ENCODE data around the gene GABRP.
"Not testable (repeated sequence)": the region's sequence is repeated elsewhere in the genome, so short reads cannot be mapped to it uniquely, and the experiment has no call there.

GABRP gene

GRCh38 chr5:170747357-170747756, 36.2 kb upstream of the GABRP start:
- TF ChIP-seq POLR2AphosphoS5 (IDR thresholded peaks at IDR 0.05; ENCODE audit: low read depth, low read length), result no peak
- no peak for TF ChIP-seq TAF1 (IDR thresholded peaks at IDR 0.05; ENCODE audit: borderline replicate concordance, low read depth, low read length)
- no peak for TF ChIP-seq POLR2A (IDR thresholded peaks at IDR 0.05; ENCODE audit: low read depth, low read length)
- no peak for FAIRE-seq
- no peak for DNase-seq (ENCODE audit: insufficient read length)

DNA sequence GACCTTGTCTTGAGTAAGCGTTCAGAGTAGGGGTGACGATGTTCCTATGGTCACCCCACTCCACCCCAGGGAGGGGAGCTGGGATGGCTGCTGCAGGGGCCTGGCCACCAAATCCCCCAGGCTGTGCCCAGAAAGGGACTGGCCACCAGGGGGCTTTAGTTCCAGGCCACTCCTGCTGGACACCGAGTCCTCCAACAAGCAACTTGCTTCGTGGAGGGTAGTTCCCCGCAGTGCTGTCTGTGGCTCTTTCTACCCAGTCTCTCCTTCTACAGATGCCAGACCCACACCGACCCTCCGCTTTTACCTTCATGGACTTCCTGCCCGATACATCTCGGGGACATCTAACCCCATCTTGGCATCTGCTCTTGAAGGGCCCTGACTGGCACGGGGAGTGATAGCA, 35.7 kb upstream of the GABRP start:
- no peak for FAIRE-seq
- TF ChIP-seq TAF1 (IDR thresholded peaks at IDR 0.05; ENCODE audit: borderline replicate concordance, low read depth, low read length), result no peak
- no peak for TF ChIP-seq POLR2A (IDR thresholded peaks at IDR 0.05; ENCODE audit: low read depth, low read length)
- no peak for TF ChIP-seq POLR2AphosphoS5 (IDR thresholded peaks at IDR 0.05; ENCODE audit: low read depth, low read length)
- DNase-seq (ENCODE audit: insufficient read length), result no peak

GRCh38 chr5:170748951-170749471, 34.5 kb upstream of the GABRP start:
- DNase-seq (ENCODE audit: insufficient read length), result no peak
- TF ChIP-seq POLR2A (IDR thresholded peaks at IDR 0.05; ENCODE audit: low read depth, low read length), result no peak
- TF ChIP-seq POLR2AphosphoS5 (IDR thresholded peaks at IDR 0.05; ENCODE audit: low read depth, low read length), result no peak
- no peak for TF ChIP-seq TAF1 (IDR thresholded peaks at IDR 0.05; ENCODE audit: borderline replicate concordance, low read depth, low read length)
- no peak for FAIRE-seq

- no peak for FAIRE-seq
- TF ChIP-seq POLR2AphosphoS5 (IDR thresholded peaks at IDR 0.05; ENCODE audit: low read depth, low read length) (no peak), TAF1 (IDR thresholded peaks at IDR 0.05; ENCODE audit: borderline replicate concordance, low read depth, low read length) (no peak), POLR2A (IDR thresholded peaks at IDR 0.05; ENCODE audit: low read depth, low read length) (no peak)
- no peak for DNase-seq (ENCODE audit: insufficient read length)
Observed at GRCh38 chr5:170749911-170750431, 33.6 kb upstream of the GABRP start.

DNA sequence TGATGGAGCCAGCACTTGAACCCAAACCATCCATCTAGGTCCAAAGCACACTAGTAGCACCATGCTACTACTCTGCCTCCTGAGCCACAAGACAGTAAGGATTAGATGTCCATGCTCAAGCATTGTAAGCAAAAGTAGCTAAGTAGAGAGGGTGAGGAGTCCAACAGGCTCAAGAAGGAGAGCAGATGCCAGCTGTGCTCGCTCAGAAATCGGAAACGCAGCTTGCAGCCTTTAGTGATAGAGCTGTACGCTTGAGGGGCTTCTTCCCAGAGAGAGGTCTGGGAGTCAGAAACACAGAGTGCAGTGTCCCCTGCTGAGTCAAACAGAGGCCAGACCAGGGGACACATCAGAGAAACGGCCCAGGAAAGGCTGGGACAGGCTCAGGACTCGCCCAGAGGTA, 32.7 kb upstream of the GABRP start:
- TF ChIP-seq TAF1 (IDR thresholded peaks at IDR 0.05; ENCODE audit: borderline replicate concordance, low read depth, low read length) (no peak), POLR2A (IDR thresholded peaks at IDR 0.05; ENCODE audit: low read depth, low read length) (no peak), POLR2AphosphoS5 (IDR thresholded peaks at IDR 0.05; ENCODE audit: low read depth, low read length) (no peak)
- no peak for FAIRE-seq

DNA sequence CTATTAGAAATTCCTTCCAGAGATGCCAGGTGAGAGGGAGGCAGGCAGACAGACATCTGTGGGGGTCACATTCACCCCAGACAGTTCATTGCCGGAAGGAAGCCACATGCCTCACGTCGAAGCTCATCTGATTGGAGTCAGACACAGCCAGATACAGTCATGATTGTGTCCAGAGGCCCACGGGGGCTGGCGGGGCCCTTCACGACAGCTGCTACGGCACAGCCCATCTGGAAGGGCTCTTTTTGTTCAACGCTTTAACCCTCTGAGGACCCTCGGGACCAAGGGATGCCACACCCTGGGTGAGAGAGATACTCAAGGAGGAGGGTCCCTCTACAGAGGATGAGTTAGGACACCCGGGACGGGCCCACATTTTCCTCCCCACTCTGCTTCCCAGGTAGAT, 31.9 kb upstream of the GABRP start:
- DNase-seq (ENCODE audit: insufficient read length) (no peak), FAIRE-seq (no peak)
- TF ChIP-seq POLR2A (IDR thresholded peaks at IDR 0.05; ENCODE audit: low read depth, low read length) (no peak), TAF1 (IDR thresholded peaks at IDR 0.05; ENCODE audit: borderline replicate concordance, low read depth, low read length) (no peak), POLR2AphosphoS5 (IDR thresholded peaks at IDR 0.05; ENCODE audit: low read depth, low read length) (no peak)

More for the DNA sequence above, 32.7 kb upstream of the GABRP start:
- DNase-seq (ENCODE audit: insufficient read length), result no peak

GRCh38 chr5:170752257-170753215, 31.0 kb upstream of the GABRP start:
- TF ChIP-seq POLR2AphosphoS5 (IDR thresholded peaks at IDR 0.05; ENCODE audit: low read depth, low read length) (no peak), TAF1 (IDR thresholded peaks at IDR 0.05; ENCODE audit: borderline replicate concordance, low read depth, low read length) (no peak), POLR2A (IDR thresholded peaks at IDR 0.05; ENCODE audit: low read depth, low read length) (no peak)
- DNase-seq (ENCODE audit: insufficient read length) (no peak), FAIRE-seq (no peak)

GRCh38 chr5:170753311-170753710, 30.2 kb upstream of the GABRP start:
- TF ChIP-seq POLR2AphosphoS5 (IDR thresholded peaks at IDR 0.05; ENCODE audit: low read depth, low read length) (no peak), POLR2A (IDR thresholded peaks at IDR 0.05; ENCODE audit: low read depth, low read length) (no peak), TAF1 (IDR thresholded peaks at IDR 0.05; ENCODE audit: borderline replicate concordance, low read depth, low read length) (no peak)
- FAIRE-seq (no peak), DNase-seq (ENCODE audit: insufficient read length) (no peak)

DNA sequence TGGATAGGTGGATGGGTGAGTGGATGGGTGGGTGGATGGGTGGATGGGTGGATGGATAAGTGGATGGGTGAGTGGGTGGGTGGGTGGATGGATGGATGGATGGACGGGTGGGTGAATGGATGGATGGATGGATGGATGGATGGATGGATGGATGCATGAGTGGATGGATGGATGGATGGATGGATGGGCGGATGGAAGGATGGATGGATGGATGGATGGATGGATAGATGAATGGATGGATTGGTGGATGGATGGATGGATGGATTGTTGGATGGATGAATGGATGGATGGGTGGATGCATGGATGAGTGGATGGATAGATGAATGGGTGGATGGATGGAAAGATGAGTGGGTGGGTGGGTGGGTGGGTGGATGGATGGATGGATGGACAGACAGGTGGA, 29.0 kb upstream of the GABRP start:
- not testable (repeated sequence) for FAIRE-seq; DNase-seq (ENCODE audit: insufficient read length)

- DNase-seq (ENCODE audit: insufficient read length), result no peak
- FAIRE-seq, result no peak
- TF ChIP-seq POLR2A (IDR thresholded peaks at IDR 0.05; ENCODE audit: low read depth, low read length) (no peak), POLR2AphosphoS5 (IDR thresholded peaks at IDR 0.05; ENCODE audit: low read depth, low read length) (no peak), TAF1 (IDR thresholded peaks at IDR 0.05; ENCODE audit: borderline replicate concordance, low read depth, low read length) (no peak)
Observed at GRCh38 chr5:170755679-170756456, 27.7 kb upstream of the GABRP start.

GRCh38 chr5:170756691-170757090, 26.8 kb upstream of the GABRP start:
- no peak for FAIRE-seq
- DNase-seq (ENCODE audit: insufficient read length), result no peak
- TF ChIP-seq POLR2A (IDR thresholded peaks at IDR 0.05; ENCODE audit: low read depth, low read length), result no peak
- no peak for TF ChIP-seq TAF1 (IDR thresholded peaks at IDR 0.05; ENCODE audit: borderline replicate concordance, low read depth, low read length)
